Stimulated activated CD8-positive, alpha-beta memory T cell treated with anti-CD3 and anti-CD28 coated beads, Interleukin-15, amount 100 ng/mL, for 24 hours (primary cell): ENCODE results near the gene TXNIP.
"Not testable (repeated sequence)": the region's sequence is repeated elsewhere in the genome, so short reads cannot be mapped to it uniquely, and the experiment has no call there.

Source experiments
- DNase-seq: peaks from one replicate; pipeline ENCODE4 v3.0.0-alpha.2; 2020; ENCODE audit warnings: low read depth

The TXNIP gene

GRCh38 chr1:145996433-145997015 is at the start of gene TXNIP:
Gene TXNIP, minus strand, starts transcription at chr1:145996579. Its CDS starts 313 bp downstream, at chr1:145996266.
- peak; percentile 86 for DNase-seq

- no peak for DNase-seq
Measured at GRCh38 chr1:146039844-146040194, 43.4 kb upstream of the TXNIP start.

GRCh38 chr1:146036965-146037646 is 40.7 kb upstream of the TXNIP start:
- DNase-seq = peak; percentile 42

GRCh38 chr1:146036241-146036964 is 40.0 kb upstream of the TXNIP start:
- DNase-seq = no peak

- no peak for DNase-seq
Measured at GRCh38 chr1:146035048-146035423, 38.7 kb upstream of the TXNIP start.

- no peak for DNase-seq
Measured at GRCh38 chr1:146032631-146033219, 36.3 kb upstream of the TXNIP start.

GRCh38 chr1:146031476-146031875 is 35.1 kb upstream of the TXNIP start:
- no peak for DNase-seq

- no peak for DNase-seq
Measured at GRCh38 chr1:146029117-146029516, 32.7 kb upstream of the TXNIP start.

GRCh38 chr1:146026650-146027049 is 30.3 kb upstream of the TXNIP start:
- not testable (repeated sequence) for DNase-seq

GRCh38 chr1:146025787-146026495 is 29.6 kb upstream of the TXNIP start:
- not testable (repeated sequence) for DNase-seq

- no peak for DNase-seq
Measured at GRCh38 chr1:146022403-146023127, 26.2 kb upstream of the TXNIP start.

- no peak for DNase-seq
Measured at GRCh38 chr1:146021622-146022402, 25.4 kb upstream of the TXNIP start, which contains the start of gene HJV. Gene HJV, minus strand, starts transcription at chr1:146021735. Its CDS starts 1,504 bp downstream, at chr1:146020231.

- DNase-seq = no peak
Measured at GRCh38 chr1:146021050-146021445, 24.7 kb upstream of the TXNIP start.

GRCh38 chr1:146020058-146021049 is 24.0 kb upstream of the TXNIP start:
- no peak for DNase-seq

- no peak for DNase-seq
Measured at GRCh38 chr1:146019231-146020057, 23.1 kb upstream of the TXNIP start.

GRCh38 chr1:146016891-146017290 is 20.5 kb upstream of the TXNIP start:
- DNase-seq = no peak

GRCh38 chr1:146013559-146013922 is 17.2 kb upstream of the TXNIP start:
- no peak for DNase-seq

GRCh38 chr1:146012703-146013558 is 16.6 kb upstream of the TXNIP start:
- no peak for DNase-seq
